Activated T-helper 1 cell treated with Interleukin-2 at 50 U/mL for 16 hours (primary cell): ENCODE measurements around the gene PRIM2.
"Not testable (repeated sequence)": the region's sequence is repeated elsewhere in the genome, so short reads cannot be mapped to it uniquely, and the experiment has no call there.

Source experiments
- DNase-seq: peaks from one replicate; pipeline ENCODE4 v3.0.0-alpha.2; 2020; ENCODE audit warnings: low read depth

PRIM2 gene

DNA sequence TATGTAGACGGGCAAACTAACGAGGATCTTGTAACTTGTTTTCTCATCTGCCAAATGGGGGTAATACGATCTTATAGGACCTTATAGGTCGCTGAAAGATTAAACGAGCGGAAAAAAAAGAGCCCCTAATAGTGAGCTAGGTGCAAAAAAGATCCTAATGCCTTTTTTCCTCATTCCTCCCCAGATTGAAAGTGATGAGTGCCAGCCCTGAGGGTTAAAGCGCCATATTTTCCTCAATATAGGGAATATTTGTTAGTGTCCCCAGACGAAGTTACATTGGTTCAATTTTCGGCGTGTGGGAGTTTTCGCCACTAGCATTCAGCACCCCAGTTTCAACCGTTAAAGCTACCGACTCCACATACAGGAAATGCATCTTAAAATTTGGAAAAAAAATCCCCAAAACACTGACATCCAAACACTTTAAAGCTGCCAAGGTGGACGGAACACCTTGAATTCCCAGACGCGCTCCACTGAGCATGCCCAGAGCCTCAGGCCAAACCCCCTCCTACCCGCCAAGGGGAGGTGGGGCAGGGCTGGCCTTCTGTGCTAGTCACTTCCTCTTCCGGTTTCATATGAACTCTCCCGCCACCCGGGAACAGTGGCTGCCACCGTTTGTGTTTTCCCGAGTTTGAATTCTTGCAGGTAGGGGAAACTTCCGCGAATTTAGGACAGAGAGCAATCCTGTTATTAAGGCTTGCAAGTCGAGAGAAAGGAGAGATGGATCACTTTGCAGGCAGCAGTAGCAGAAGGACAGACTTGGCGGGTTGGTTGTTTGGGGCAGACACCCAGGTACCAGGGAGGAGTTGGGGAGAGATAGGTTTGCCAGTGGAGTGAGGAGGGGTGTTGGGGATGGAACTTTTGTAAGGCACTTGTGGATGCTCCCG, at the start of gene PRIM2:
Gene PRIM2, plus strand, starts transcription at position 571 of the 884 bp plus-strand sequence. CDS start 816 bp downstream, outside the sequence.
- DNase-seq, result peak; percentile 68

GRCh38 chr6:57268294-57268640, 49.2 kb upstream of the PRIM2 start:
- no peak for DNase-seq

GRCh38 chr6:57274113-57274824, 43.2 kb upstream of the PRIM2 start:
- not testable (repeated sequence) for DNase-seq

DNA sequence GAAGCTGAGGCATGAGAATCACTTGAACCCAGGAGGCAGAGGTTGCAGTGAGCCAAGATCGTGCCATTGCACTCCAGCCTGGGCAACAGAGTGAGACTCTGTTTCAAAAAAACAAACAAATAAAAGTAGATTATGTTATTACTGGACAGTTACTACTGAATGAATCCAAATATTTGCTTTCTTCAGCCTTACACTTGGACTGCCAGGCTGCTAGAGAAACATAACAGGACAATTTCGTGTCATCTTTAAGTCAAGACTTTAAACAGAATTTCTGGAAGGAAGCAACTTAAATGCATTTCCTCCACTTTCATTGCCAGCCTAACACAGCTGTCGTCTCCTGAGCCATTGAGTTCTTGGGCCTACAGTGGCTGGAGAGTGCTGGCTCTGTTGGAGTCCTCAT, 42.0 kb upstream of the PRIM2 start:
- no peak for DNase-seq

GRCh38 chr6:57276946-57277345, 40.5 kb upstream of the PRIM2 start:
- no peak for DNase-seq

- DNase-seq, result no peak
Observed at GRCh38 chr6:57278570-57278969, 38.9 kb upstream of the PRIM2 start.

GRCh38 chr6:57279013-57279412, 38.4 kb upstream of the PRIM2 start:
- DNase-seq, result no peak

DNA sequence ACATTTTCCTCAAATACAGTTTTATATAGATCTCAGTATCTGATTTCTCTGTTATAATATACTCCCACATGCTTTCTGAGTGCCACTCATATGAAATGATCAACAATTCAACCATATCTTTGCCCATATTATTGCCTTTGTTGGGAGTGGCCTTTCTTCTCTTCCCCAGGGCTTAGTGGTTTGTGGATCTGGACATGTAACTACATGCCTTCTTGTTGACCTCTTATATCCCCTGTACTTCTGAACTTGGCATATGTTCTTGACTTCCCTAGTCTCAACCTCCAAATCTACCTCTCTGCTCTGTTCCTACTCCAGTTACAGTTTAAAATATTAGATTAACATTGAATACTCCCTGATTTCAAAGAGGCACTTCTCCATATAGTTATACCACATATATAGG, 34.3 kb upstream of the PRIM2 start:
- no peak for DNase-seq

- DNase-seq, result no peak
Observed at GRCh38 chr6:57283911-57284455, 33.4 kb upstream of the PRIM2 start.

GRCh38 chr6:57288136-57288535, 29.3 kb upstream of the PRIM2 start:
- DNase-seq, result not testable (repeated sequence)

DNA sequence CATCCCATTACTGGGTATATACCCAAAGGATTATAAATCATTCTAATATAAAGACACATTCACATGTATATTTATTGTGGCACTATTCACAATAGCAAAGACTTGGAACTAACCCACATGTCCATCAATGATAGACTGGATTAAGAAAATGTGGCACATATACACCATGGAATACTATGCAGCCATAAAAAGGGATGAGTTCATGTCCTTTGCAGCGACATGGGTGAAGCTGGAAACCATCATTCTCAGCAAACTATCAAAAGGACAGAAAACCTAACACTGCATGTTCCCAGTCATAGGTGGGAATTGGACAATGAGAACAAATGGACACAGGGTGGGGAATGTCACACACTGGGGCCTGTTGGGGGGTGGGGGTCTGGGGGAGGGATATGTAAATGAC, 24.0 kb upstream of the PRIM2 start:
- DNase-seq, result not testable (repeated sequence)

DNA sequence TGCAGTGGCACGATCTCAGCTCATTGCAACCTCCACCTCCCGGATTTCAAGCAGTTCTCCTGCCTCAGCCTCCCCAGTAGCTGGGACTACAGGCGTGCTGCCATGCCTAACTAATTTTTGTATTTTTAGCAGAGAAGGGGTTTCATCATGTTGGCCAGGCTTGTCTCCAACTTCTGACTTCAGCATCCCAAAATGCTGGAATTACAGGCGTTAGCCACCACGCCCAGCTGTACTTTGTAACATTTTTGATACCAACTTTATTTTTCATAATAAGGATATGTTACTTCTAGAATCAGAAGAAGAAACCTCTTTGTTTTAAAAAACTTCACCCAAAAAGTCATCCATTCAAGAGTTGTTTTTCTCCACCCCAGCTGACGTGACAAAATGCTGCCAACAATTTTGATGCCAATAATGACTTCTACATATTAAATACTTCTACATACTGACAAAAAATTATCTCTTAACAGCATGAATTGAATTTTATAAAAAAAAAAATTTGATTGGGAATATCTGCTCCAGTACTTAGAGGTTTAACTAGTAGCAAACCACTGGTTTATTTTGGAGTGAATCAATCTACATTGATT, 22.5 kb upstream of the PRIM2 start:
- no peak for DNase-seq

GRCh38 chr6:57297505-57297904, 19.9 kb upstream of the PRIM2 start:
- DNase-seq, result no peak

DNA sequence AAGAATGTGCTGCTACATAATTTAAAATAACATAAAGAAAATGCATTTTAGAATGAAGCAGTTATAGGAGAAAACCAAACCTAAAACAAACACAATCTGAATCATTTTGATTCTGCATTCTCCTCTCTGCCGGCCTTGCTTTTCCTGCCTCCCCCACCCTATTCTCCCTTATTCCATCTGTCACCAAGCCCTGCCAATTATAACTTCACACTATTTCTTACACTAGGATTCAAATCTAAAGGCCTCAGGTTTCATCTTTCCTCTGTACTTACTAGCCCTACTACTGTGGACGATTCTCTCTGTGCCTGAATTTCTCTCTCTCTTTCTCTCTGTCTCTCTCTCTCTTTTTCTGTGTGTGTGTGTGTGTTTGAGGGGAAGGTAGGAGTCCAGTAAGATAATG, 18.7 kb upstream of the PRIM2 start:
- no peak for DNase-seq

DNA sequence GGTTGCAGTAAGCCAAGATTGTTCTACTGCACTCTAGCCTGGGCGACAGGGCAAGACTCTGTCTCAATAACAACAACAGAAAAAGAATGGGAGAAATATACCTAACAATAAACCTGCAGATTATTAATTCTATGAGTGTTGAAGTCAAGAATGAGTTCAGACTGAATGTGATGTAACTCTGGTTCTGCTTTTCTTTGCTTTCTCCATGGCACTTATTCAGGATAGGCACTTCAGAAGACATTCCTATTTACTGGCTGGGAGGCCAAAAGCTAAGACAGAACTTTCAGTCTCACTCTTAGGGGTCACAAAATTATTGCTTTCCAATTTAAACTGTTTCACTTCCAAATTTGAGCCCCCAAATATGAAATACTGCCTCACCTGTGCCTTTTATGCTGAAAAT, 15.7 kb upstream of the PRIM2 start:
- no peak for DNase-seq

DNA sequence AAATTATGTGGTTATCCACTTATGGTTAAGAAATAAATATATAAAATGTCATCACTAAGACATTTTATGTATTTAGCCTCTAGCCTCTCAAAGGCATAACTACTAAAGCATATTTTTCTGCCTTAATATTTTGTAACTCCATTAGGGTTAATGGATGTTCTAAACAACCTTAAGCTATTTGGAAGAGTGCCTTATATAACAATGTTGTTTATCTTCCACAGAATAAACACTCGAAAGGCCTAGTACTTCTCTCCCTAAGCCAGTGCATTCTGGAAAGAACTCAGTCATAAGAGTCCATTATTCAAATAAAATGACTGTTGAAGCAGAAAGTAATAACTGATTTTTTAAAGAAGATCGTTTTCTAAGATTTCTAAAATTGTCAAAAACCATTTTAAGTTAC, 15.0 kb upstream of the PRIM2 start:
- no peak for DNase-seq

DNA sequence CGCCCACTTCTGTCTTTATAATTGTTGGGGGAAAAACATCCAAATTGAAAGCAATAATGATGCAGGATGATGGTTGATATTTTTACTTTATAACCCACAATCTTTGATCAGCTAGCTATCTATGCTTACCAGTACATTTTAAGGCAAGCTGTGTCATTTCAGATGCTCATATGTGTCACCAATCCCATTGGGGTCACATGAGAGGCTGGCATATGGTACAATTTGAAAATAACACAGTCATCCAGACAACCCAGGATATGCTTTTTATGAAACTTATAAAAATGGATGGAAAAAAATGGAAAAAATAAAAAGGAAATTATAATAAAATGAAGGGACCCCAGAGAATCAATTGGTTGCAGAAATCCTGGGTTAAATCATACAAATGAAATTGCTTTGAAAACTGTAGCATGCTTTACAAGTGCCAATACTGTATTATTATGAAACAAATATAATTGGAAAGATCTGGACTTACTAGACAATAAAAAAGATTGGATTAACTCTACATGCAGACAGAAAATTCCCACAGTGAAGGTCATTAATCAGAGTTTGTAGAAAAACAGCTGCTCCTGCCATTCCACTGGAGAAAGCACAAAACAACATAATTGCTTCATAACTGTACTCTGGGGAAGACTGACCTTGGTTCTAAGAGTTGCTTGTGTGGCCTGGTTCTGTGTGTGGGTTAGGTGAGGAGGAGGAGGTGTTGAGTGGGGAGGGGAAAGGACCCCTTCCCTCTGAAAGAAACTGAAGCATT, 13.3 kb upstream of the PRIM2 start:
- no peak for DNase-seq

GRCh38 chr6:57305107-57305506, 12.3 kb upstream of the PRIM2 start:
- DNase-seq, result no peak

- no peak for DNase-seq
Observed at GRCh38 chr6:57305761-57306160, 11.7 kb upstream of the PRIM2 start.

DNA sequence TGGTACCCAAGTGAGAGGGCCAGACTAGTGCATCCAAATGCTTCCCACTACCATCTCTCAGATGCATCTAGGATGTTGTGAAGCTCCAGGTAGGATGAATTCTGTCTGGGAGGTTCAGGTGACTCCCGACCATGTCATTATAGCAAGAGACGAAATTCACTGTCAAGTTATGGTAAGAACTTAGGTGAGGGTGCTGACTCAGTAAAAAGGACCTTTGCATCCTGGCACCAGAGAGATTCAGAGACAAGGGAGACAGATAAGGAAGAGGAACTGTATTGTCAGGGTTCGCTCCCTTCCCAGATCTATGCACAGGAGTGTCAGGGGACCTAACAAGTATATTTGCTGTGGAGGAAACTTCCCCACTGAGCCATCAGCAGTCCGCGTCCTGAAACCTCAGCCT, 11.2 kb upstream of the PRIM2 start:
- no peak for DNase-seq

GRCh38 chr6:57307850-57308249, 9.6 kb upstream of the PRIM2 start:
- no peak for DNase-seq

DNA sequence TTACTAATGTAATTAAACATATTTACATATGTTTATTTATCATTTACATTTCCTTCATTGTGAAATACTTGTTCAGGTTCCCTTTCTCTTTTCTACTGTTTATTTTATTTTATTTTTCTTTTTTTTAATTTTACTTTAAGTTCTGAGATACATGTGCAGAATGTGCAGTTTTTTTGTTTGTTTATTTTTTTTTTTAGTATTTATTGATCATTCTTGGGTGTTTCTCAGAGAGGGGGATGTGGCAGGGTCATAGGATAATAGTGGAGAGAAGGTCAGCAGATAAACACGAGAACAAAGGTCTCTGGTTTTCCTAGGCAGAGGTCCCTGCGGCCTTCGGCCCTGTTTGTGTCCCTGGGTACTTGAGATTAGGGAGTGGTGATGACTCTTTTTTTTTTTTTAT, 8.7 kb upstream of the PRIM2 start:
- DNase-seq, result not testable (repeated sequence)
